ENCODE measurements around the gene MTREX.
A peak's percentile ranks its signal among the peaks of the same experiment; 100 is the strongest.

Gene MTREX

DNA sequence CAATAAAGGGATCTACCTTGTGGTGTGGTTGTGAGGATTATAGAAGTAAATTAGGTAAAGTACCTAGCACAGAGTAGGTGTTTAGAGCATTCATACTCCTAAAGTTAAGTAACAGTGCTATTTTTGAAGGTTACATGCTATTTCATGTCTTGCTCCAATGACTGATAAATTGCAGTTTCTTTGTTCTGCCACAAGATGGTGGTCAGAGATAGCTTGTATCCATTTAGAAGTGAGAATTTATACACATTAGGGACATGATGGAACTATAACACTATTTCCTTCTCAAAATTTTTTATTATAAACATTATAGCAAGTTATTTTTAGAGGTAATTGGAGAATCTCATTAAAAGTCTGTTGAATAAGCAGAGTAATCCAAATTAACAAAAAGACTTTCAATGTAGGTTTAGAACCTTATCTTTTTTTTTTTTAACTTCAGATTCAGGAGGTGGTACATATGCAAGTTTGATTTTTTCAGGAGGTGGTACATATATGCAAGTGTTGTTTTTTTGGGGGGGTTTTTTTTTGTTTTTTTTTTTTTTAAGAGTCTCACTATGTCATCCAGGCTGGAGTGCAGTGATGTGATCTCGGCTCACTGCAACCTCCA lies 17.1 kb downstream of the MTREX start:
- DNase-seq (ENCODE audit: low read depth, low spot score): no peak

- DNase-seq (ENCODE audit: low read depth, low spot score): no peak
Measured at GRCh38 chr5:55325621-55326020, 17.8 kb downstream of the MTREX start.

DNA sequence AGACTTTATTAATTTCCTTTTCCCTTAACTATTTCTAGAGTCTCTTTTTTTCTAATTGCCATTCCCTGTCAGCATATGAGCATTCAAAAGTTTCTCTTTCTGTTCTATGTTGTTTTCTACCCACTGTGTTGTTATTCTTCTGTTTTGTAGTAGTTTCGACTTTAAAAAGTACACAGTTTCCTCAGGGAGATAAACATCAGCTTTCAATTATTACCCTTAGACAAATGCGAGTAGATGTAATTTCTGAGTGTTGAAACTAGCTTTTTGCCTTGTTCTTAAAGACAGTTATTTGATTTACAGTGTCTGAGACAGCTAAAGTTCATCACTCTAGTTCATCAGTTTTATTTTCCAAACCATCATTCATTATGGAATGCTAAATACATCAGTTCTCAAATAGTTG lies 19.5 kb downstream of the MTREX start:
- no peak for DNase-seq (ENCODE audit: low read depth, low spot score)

DNA sequence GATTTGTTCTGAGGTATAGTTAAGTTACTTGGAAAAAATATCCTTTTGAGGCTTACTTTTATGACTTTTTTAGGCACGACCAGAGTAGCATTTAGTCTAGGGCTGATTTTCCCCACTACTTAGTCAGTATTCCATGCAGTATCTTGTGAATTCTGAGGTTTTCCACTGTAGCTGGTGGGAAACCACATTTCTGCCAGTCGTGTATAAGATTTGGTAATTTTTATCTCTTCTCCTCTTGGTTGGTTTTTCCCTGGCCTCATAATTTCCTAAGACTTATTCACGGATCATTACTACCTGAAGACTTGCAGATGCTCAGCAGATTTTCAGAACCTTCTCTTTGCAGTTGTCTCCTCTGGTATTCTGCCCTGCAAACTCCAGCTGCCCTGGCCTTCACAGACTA lies 23.5 kb downstream of the MTREX start:
- no peak for DNase-seq (ENCODE audit: low read depth, low spot score)

GRCh38 chr5:55333017-55333416 lies 25.2 kb downstream of the MTREX start:
- DNase-seq (ENCODE audit: low read depth, low spot score): no peak

DNA sequence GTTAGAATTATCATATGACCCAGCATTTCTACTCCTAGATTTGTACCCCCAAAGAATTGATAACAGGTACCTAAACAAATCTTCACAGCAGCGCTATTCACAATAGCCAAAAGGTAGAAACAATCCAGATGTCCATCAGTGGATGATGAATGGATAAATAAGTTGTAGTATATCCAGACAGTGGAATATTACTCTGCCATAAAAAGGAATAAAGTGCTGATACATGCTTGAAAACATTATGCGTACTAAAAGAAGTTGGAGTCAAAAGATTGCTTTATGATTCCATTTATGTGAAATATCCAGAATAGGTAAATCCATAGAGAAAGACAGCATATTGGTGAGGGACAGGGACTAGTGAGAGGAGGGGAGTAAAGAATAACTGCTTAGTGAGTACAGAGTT lies 26.0 kb downstream of the MTREX start:
- DNase-seq (ENCODE audit: low read depth, low spot score): no peak

DNA sequence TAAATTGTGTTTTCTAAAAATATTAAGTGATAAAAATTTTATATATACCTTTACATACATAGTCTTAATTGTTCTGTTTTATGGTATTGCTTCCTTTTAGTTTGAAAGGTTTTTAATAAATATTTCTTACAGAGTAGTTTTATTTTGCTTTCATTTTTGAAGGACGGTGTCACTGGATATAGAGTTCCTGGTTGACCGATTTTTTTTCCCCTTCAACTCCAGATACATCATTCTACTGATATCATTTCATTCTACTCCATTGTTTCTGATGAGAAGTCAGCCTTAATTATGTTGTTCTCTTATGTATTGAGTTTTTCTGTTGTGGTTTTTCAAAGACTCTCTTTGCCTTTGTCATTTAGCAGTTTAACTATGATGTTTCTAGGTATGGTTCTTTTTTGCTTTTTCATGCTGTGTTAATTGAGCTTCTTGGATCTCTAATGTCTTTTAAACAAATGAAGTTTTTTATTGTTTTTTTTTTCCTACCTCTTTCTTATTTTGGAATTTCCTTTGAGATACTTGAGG lies 30.4 kb downstream of the MTREX start:
- no peak for DNase-seq (ENCODE audit: low read depth, low spot score)

DNA sequence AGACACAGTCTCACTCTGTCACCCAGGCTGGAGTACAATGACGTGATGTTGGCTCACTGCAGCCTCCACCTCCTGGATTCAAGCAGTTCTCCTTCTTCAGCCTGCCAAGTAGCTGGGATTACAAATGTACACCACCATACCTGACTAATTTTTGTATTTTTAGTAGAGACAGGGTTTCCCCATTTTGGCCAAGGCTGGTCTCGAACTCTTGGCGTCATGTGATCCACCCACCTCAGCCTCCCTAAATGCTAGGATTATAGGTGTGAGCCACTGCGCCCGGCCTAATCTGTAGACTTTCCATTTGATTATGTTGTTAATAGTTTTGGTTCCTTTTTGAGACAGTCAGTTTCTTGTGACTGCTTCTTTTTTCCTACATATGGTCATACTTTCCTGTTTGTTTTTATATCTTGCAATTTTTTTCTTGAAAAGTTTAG lies 31.0 kb downstream of the MTREX start:
- DNase-seq (ENCODE audit: low read depth, low spot score): no peak

- DNase-seq (ENCODE audit: low read depth, low spot score): no peak
Measured at GRCh38 chr5:55343107-55343506, 35.3 kb downstream of the MTREX start.

DNA sequence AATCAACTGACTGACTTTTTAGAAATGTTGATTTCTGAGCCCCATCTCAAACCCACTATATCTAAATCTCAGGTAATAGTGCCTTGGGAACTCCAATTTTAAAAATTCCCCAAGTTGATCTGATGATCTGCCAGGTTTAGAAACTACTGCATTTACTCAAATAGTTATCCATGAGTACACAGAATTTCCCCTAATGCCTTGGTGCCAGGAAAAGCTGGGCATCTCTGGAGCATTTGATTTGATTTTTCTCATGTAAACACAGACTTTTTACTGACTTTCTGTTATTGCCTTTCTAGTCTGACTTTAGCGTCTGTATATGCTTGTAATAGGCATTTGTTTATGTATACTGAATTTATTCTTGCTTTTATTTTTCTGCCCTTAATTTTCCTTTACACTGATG lies 35.8 kb downstream of the MTREX start:
- DNase-seq (ENCODE audit: low read depth, low spot score): no peak

- DNase-seq (ENCODE audit: low read depth, low spot score): peak; percentile 30
Measured at GRCh38 chr5:55344392-55344992, 36.7 kb downstream of the MTREX start.

GRCh38 chr5:55345327-55345726 lies 37.5 kb downstream of the MTREX start:
- no peak for DNase-seq (ENCODE audit: low read depth, low spot score)

DNA sequence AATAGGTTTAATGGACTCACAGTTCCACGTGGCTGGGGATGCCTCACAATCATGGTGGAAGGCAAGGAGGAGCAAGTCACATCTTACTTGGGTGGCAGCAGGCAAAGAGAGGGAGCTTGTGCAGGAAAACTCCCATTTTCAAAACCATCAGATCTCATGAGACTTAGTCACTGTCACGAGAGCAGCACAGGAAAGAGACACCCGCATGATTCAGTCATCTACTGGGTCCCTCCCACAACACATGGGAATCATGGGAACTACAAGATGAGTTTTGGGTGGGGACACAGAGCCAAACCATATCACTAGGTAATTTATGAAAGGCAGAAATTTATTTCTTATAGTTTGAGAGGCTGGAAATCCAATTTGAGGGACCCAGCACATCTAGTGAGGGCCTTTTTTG lies 40.0 kb downstream of the MTREX start:
- DNase-seq (ENCODE audit: low read depth, low spot score): no peak

DNA sequence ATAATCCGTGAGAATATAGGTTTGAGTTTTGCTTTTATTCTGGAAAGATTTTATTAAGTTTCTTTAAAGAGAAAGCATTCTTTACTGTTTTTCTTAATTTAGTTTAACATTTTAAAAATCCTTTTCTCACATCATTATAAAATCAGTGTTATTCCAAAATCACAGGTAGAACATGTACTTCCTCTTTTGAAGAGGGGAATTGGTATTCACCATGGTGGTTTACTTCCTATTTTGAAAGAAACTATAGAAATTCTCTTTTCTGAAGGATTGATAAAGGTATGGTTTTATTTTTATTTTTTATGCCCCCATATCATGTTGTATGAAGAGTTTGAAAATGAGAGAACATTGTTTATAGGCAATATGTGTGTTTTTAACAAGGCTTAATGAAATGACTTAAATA lies 43.0 kb downstream of the MTREX start:
- DNase-seq (ENCODE audit: low read depth, low spot score): no peak

- no peak for DNase-seq (ENCODE audit: low read depth, low spot score)
Measured at GRCh38 chr5:55356896-55357295, 49.1 kb downstream of the MTREX start.

DNA sequence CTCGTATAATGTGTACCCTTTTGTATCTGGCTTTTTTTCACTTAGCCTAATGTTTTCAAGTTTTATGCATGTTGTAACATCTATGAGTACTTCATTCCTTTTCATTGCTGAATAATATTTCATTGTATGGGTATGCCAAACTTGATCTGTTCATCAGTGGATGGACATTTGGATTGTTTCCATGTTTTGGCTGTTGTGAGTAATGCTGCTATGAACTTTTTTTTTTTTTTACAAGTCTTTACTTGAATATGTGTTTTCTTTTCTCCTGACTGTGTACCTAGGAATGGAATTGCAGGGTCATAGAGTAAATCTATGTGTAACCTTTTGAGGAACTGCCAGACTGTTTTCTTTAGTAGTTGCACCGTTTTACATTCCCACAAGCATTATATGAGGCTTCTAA lies 52.4 kb downstream of the MTREX start:
- no peak for DNase-seq (ENCODE audit: low read depth, low spot score)

- DNase-seq (ENCODE audit: low read depth, low spot score): no peak
Measured at GRCh38 chr5:55363856-55364255, 56.1 kb downstream of the MTREX start.

DNA sequence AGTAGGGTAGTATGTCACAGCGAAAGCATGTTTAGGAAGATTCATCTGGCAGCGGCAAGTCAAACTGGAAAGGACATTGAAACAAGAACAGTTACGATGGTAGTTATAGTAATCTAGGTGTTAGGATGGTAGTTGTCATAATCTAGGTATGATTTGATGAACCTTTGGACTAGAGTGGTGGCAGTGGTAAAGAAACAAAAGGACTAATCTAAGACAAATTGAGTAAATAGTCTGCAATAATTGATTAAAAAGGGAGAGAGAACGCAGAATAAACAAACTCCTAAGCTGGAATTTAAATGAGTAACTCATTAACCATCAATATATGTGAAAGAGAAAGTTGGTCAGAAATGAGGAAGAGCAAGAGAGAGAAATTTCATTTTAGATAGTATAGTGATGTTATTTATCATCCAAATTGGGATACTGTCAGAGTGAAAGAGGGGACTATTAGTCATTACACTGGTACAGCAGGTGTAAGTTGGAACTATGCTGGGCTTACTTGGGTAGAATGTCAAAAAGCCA lies 56.8 kb downstream of the MTREX start:
- DNase-seq (ENCODE audit: low read depth, low spot score): no peak

- no peak for DNase-seq (ENCODE audit: low read depth, low spot score)
Measured at GRCh38 chr5:55370291-55370925, 62.6 kb downstream of the MTREX start.

- no peak for DNase-seq (ENCODE audit: low read depth, low spot score)
Measured at GRCh38 chr5:55371145-55371544, 63.4 kb downstream of the MTREX start.

GRCh38 chr5:55372130-55372925 lies 64.5 kb downstream of the MTREX start:
- no peak for DNase-seq (ENCODE audit: low read depth, low spot score)

GRCh38 chr5:55377810-55378209 lies 70.0 kb downstream of the MTREX start:
- no peak for DNase-seq (ENCODE audit: low read depth, low spot score)

Data from brain pericyte (primary cell).